GM18907 (cell line): ENCODE data around the gene SHROOM2.
"Not testable (repeated sequence)": the region's sequence is repeated elsewhere in the genome, so short reads cannot be mapped to it uniquely, and the experiment has no call there.

Experiments used
- ATAC-seq: cut with Tn5 transposase; IDR thresholded peaks from one replicate; pipeline ENCODE4 v1.9.1; 2021; ENCODE audit warnings: mild to moderate bottlenecking, moderate library complexity; ENCODE audit not compliant: unreplicated experiment

The SHROOM2 gene

DNA sequence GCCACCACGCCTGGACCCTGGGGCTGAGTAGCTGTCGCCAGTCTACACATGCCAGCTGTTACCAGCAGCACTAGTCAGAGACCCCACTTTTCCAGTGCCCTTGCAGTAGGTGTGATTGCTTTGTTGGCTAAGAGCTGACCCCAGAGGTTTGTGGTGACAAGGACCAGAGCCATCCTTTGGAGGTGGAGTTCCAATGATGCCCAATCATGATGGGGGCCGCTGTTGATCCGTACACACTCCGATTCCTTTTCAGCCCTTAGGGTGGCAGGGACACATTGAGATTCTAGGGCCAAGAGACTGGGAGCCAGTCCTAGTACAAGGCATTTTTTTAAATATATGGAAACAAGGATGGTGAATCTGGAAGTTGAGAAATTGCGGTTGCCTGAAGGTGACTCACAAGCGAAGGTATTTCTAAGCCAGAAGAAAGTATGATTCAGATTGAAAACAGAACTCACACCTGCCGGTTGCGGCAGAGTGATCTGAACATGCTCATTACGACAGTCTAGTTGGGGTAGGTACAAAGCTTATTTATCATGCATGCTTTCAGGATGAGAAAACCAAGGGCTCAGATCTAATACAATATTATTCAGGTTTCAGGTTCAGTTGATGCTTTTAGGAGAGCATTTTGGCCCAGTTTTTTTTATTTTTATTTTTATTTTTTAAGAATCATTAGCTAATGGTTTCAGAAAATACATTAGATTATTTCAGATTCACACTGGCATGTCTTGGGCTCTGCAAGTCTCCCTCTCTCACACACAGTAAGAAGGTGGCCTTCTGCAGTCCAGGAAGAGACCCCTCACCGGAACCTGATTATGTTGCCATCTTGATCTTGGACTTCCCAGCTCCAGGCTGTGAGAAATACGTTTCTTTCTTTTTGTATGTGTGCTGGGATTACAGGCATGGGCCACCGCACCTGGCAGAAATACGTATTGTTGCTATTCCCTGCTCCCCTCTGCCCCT, 43.4 kb downstream of the SHROOM2 start:
- peak; percentile 87 for ATAC-seq

DNA sequence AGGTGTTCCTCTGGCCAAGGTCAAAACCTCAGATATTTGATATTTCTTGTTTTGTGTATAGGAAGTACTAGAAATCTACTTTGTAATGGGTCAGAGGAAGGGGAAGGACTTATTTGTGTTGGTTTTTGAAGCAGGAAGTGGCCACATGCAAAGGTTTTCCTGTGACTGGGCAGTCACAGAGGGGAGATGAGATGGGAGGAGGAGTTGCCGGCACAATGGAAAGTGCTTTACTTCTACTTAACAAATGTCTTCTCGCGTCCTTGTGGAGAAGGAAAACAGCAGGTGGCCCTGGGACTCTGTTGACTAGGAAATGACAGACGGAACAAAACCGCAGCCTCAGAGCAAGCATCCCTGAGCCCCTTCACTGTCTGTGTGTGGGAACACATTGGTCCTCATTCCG, 46.6 kb downstream of the SHROOM2 start:
- no peak for ATAC-seq

DNA sequence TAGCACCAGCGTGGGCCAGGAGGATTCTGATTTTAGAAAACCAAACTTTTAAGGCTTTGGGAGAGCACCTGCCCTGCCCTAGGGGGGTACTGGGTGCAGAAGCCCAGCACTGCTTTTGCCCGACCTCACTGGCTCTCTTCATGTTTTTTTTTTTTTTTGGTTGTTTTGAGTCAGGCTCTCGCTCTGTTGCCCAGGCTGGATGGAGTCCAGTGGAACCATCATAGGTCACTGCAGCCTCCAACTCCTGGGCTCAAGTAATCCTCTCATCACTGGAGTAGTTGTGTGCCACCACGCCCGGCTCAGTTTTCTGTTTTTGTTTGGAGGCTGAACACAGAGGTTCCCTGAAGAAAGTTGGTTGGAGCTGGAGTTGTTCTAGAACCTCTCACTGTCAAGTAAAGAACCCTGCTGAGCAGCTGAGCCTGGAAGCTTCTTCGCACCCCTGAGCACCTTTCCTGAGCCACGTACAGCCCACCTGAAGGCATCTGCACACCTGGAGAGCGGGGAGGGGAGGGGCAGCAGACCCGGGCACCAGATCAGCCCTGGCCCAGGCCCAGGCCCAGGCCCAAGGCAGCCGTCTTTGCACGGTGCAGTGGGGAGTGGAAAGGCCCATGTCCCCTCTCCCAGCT, 49.5 kb downstream of the SHROOM2 start:
- no peak for ATAC-seq

DNA sequence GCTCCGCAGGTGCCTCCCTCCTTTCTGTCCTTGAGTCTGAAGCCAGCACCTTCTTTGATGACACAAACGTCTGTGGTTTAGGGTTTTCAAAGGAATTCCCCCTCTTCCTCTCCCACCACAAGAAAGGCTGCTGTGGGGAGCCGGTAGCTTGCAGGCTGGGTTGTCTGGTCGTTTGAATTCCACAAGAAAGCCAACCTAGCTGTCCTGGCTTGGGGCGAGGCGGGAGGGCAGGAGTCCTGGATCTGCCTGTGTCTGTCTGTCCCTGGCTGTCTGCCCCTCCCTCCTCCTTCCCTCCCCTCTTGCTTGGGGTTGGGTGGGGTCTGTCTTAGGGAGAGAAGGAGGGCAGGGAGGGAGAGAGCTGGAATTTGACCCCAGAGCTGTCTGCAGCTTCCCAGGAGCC, 56.3 kb downstream of the SHROOM2 start:
- no peak for ATAC-seq

DNA sequence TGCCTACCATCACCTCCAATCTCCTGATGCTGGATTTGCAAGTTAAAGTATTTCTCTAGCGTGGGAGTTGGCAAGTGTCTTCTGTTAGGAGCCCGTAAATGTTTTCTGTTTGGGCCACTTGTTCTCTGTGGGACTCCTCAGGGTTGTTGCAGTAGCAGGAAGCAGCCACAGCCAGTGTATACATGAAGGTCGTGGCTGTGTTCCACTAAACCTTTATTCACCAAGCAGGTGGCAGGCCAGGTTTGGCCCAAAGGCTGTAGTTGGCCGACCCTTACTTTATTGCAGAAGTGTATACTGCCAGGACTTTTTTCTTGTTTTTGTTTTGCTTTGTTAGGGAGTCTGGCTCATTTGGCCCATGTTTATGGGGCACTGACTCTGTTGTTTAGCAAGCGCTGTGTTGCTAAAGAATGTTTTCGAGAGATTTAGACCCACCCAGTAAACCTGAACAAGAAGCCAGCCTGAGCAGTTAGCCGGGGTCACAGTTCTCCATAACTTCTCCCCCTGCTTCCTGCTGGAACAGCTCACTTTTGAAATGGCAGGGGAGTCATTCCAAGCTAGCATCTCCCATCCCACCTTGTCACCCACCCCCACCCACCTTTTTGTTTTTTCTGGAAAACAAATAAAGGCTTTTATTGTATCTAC, 58.8 kb downstream of the SHROOM2 start:
- ATAC-seq, result no peak

DNA sequence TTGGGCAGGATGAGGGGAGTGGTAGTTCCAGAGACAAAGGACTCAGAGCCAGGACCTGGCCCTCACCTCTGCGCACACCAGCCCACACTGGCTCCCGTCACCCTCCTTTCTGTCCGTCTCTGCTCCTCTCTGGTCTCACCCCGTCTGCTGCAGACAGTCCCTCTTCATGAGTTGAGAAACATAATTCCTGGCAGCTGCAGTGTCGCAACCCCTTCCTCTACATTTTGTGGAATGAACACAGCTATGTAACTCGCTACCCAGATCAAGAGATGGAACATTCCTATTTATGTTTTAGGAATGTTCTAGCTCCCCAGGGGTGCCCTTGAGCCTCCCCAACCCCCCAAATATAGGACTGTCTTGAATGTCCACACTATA, 59.3 kb downstream of the SHROOM2 start:
- no peak for ATAC-seq

DNA sequence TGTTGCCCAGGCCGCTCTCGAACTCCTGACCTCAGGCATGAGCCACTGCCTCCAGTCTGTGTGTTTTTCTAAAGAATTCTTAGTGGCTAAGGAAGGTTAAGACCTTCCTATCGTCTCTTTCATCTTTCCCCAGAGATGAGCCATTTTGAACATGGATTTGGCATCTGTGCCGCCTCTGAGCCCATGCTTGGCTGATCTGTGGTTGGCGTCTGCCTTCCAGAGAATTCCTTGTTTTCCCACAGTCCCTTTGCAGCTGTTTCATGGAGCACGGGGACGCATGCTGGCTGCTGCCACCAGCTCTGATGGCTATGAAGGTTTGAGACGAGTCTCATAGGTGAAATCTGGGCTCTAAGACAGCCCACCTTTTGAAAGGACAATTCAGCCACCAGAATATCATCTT, 60.4 kb downstream of the SHROOM2 start:
- ATAC-seq, result no peak

DNA sequence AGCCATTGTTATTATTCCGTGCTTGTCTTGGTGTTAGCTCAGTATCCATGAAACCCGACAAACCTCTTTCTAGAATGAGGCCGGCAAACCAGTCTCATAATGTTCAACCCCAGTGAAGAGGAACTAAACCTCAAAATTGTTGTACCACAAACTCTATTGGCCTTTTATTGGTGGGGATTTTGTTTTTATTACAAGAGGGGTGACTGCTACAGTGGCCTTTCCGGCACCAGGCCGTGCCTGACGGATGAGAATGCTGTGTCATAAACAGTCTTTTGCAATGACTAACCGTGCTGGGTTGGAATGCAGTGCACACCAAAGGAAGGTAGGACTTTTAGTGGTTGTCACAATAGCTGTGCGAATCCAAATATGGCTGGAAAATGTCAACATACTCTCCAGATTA, 60.8 kb downstream of the SHROOM2 start:
- ATAC-seq, result no peak

DNA sequence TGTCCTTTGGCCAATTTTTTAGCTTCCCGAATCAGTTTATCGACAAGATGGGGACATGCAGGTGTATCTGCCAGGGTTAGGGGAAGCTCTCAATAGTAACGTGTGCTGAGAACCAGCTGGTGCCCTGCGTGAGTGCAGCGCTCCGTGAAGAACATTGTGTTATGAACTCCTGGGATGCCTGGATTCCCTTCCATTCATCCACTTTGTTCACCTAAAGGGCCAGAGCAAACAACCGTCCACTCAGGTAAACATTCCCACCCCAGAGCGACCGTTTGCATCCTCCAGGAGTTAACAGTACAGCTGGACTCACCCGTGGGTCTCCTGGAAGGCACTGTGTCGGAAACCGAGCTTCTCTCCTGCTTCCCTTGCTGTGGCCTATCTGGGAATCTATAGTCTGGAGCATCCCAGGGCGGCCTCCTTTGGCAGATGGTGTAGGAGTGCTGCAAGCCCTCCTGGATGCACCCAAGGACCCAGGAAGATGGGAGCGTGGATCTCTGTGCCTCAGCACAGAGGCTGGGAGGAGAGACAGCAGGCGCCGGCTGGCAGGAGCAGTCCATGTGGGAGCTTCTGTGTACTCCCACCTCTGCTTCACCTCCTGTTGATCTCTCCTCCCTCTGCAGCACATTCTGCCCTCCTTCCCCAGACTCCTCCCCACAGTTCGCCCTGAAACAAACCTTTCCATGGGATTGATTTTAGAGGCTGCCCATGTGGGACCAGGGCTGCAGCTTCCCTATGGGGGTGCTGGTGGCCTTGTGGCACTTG, 62.7 kb downstream of the SHROOM2 start:
- ATAC-seq, result no peak

DNA sequence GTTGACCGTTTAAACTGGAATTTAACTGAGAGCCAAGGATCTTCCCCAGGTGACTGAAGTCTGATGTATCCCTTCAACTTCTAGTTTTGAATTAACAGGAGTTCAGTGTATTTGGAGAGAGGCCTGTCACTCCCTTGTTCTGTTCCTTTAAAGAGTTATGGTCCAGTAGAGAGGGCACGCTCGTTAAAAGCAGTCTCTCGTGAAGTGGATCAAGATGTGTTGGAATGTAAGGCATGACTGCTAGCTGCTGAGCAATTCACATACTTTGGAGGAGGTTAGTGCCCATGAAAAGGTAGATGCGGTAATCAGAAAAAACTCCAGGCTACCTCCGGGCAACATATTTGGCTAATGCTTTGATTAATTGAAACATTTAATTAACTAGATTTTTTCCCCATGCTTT, 65.7 kb downstream of the SHROOM2 start:
- no peak for ATAC-seq

DNA sequence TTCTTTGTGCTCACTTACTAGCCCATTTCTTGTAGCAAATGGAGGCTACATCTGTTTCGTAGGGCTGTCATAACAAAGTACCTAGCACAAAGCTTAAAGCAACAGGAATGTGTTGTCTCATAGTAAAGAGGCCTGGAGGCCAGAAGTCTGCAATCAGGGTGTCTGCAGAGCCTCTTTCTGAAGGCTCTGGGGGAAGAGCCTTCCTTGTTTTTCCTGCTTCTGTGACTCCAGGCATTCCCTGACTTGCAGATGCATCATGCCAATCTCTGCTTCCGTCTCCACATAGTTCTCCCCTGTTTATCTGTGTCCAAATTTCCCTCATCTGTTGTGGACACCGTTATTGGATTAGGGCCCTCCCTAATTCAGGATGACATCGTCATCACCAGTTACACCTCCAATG, 67.1 kb downstream of the SHROOM2 start:
- no peak for ATAC-seq

DNA sequence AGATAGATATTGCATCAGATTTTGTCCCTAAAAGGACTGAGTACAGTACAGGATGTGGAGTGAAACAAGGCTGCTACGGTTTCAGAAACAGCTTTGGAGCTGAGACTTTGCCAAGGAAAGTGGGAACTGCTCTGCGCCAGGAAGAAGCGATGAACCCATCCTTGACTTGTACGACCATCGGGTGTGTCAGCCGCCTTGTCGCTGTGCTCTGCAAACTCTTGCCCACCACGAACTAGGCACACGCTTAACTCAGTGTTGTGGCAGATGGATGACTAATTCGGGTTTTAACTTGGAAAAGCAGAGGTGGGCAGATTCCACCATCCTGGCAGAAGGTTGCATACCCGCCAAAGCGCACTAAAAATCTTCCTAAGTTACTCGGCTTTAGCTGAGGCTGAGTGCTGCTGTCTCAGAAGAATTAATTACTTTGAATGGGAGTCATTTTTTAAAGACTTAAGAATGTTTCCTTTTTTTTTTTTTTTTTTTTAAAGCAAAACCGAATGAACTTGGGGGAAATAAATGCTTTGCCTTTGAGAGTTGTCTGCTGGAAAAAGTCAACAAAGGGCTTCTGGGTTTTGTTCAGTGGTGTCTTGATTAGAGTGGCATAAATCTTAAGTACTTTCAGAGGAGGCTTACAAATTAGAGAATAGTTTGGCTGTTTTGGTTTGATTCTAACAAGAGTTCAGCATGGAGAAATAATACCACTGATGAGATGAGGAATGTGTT, 69.5 kb downstream of the SHROOM2 start:
- ATAC-seq, result no peak

DNA sequence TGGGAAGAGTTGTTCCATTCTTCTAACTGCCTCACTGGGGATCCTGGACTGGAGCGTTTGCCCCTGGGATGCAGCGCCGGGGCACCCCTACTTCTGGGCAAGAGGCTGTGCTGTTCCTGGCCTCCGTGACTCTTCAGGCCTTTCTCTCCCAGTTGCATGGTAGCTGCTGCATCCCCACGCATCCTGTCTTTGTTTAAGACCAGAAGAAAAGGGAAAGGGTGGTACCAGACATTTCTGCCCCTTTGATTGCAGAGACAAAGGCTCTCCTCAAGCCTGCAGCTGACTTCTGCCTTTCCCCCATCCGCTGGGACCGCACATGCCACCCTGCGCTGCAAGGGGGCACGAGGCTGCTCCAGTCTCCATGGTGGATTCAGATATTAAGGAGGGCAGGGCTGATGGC, 70.4 kb downstream of the SHROOM2 start:
- no peak for ATAC-seq

DNA sequence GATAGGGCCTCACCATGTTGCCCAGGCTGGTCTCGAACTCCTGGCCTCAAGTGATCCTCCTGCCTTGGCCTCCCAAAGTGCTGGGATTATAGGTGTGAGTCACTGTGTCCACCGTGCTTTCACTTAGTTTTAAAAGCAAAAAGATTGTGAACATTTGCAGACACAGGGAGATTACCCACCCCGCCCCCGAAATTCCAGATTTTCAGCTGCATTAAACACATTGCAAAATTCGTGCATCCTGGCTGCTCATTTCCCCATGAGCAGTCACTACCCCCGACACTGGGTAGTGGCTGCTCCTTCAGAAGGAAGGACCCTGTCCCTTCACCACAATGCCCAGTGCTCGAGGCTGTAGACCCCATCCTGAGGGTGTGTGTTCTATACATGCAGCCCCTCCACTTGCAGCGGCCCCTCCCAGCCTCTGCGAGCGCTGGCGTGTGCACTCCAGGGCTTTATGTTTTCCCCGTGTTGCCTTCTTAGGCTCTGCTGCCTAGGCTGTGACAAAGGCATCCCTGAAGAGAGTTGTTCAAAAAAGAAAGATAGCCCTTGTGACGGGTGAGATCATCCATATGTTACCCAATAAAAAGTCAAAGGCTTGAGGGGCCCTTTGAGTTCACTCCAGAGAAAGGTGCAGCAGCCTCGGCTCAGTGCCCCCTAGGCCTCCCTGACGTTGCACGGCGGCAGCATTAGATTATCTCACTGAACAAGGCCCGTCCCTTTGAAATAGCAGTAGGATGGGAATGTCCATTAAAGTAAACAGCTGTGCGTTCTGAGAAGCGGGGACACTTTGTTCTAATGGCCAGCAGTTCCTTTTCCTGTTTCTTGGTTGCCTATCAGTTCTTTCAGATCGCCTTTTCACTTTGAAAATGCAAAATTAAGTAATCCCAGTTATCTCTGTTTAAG, 71.6 kb downstream of the SHROOM2 start:
- no peak for ATAC-seq

DNA sequence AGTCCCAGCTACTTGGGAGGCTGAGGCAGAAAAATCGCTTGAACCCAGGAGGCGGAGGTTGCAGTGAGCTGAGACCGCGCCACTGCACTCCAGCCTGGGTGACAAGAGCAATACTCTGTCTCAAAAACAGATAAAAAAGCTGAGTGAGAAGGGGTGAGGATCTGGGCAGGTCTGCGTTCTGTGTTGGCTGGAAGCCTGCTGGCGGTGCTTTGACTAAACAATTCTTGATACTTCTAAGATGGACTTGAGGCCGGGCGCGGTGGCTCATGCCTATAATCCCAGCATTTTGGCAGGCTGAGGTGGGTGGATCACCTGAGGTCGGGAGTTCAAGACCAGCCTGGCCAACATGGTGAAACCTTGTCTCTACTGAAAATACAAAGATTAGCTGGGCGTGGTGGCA, 72.5 kb downstream of the SHROOM2 start:
- not testable (repeated sequence) for ATAC-seq

DNA sequence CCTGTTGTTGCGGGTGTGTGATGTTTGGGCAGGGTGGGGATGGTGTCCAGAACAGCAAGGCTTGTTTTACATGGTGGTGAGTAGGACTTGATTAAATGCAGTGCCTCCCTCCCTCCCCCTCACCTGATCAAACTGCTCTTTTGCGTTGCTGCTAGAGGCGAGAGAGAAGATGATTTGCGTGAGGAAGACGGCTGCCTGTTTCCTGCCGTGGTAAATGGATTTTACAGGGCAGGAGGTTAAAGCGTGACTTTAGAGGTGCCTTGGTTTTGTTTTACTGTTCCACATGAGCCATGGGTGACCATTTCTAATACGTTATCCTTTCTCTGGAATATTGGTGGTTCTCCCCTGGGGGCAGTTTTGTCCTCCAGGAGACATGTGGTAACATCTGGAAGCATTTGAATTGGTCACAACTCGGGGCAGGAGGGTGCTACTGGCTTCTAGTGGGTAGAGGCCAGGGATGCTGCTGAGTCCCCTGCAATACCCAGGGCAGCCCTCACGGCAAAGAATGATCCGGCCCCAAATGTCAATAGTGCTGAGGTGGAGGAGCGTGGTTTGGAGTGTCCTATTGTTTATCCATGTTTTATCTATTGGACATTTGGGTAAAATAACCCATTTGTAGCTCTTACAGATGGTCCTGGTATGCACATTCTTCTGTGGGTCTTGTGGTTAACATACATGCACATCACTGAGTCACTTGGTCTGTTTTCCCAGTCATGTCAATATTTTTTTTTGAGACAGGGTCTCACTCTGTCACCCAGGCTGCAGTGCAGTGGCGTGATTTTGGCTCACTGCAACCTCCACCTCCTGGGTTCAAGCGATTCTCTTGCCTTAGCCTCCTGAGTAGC, 73.7 kb downstream of the SHROOM2 start:
- ATAC-seq, result no peak

DNA sequence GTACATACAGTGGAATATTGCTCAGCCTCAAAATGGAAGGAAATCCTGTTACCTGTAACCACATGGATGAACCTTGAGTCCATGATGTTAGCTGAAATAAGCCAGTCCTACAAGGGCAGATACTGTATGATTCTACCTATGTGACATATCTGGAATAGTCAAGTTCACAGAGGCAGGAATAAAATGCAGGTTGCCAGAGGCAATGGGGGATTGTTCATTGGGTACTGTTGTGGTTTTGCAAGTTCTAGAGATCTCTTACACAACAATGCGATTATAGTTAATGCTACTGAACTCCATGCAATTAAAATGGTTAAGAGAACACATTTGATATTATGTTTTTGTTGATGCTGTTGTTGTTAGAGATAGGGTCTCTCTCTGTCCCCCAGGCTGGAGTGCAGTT, 74.6 kb downstream of the SHROOM2 start:
- no peak for ATAC-seq

DNA sequence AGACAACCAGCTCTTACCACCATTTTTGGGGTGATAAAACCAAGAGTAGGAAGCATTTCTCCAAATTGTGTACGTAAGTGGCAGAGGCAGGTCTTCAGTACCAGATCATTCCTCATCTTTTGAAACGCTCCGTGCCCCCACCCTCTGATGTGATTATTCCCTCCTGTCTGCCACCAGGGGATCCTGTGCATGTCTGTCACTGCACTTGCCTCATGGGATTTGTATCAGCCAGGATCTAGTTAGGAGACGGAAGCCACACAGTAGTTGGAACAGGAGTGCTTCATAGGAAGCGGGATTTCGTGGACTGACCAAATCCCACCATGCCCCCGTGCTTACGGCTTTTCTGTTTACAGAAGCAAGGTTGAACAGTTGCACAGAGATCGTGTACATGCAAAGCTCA, 75.5 kb downstream of the SHROOM2 start:
- no peak for ATAC-seq

DNA sequence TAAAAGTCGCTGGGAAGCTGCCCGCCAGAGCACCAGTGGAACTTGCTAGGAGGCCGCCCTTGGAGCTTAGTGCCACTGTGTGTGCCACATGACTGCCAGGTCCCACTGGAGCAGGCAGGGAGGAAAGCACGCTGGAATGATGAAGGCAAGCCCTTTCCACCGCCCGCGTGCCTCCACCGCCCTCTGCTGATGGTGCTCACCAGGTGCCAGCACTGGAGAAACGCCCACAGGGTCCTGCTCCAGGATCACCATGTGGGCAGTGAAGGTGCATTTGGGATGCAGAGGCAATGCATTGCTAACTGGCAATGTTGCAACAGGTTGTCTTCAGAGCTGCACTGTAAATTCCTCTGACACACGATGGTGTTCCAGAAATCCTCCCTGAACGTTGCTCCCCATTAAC, 76.3 kb downstream of the SHROOM2 start:
- ATAC-seq, result no peak
